HG02763 (cell line): ENCODE data around the gene ABHD10.
"Not testable (repeated sequence)": the region's sequence is repeated elsewhere in the genome, so short reads cannot be mapped to it uniquely, and the experiment has no call there.

Experiments
- ATAC-seq: cut with Tn5 transposase; IDR thresholded peaks from one replicate; pipeline ENCODE4 v1.9.1; 2021; ENCODE audit warnings: mild to moderate bottlenecking, moderate library complexity; ENCODE audit not compliant: unreplicated experiment

ABHD10 gene

GRCh38 chr3:112027826-112028225 is 49.0 kb downstream of the ABHD10 start:
- ATAC-seq = no peak

GRCh38 chr3:112030901-112031300 is 52.1 kb downstream of the ABHD10 start:
- ATAC-seq = no peak

- no peak for ATAC-seq
Observed at GRCh38 chr3:112032098-112032731, 53.4 kb downstream of the ABHD10 start.

GRCh38 chr3:112034436-112034835 is 55.6 kb downstream of the ABHD10 start, which contains the start of gene TMPRSS7:
Gene TMPRSS7 (plus strand): TSS chr3:112034736. CDS start chr3:112034846, 110 bp downstream.
- ATAC-seq = no peak

GRCh38 chr3:112035241-112035640 is 56.4 kb downstream of the ABHD10 start:
- no peak for ATAC-seq

- ATAC-seq = not testable (repeated sequence)
Observed at GRCh38 chr3:112037194-112037593, 58.4 kb downstream of the ABHD10 start.

GRCh38 chr3:112038863-112039262 is 60.0 kb downstream of the ABHD10 start:
- ATAC-seq = no peak

GRCh38 chr3:112041321-112041720 is 62.5 kb downstream of the ABHD10 start:
- no peak for ATAC-seq

- no peak for ATAC-seq
Observed at GRCh38 chr3:112042842-112043280, 64.0 kb downstream of the ABHD10 start.
